HG03175 (cell line): Measurements from ENCODE around the gene APCDD1.
"Not testable (repeated sequence)": the region's sequence is repeated elsewhere in the genome, so short reads cannot be mapped to it uniquely, and the experiment has no call there.

Source experiments
- ATAC-seq: cut with Tn5 transposase; IDR thresholded peaks from one replicate; pipeline ENCODE4 v1.9.1; 2021; ENCODE audit warnings: mild to moderate bottlenecking, moderate library complexity; ENCODE audit not compliant: unreplicated experiment

The APCDD1 gene

DNA sequence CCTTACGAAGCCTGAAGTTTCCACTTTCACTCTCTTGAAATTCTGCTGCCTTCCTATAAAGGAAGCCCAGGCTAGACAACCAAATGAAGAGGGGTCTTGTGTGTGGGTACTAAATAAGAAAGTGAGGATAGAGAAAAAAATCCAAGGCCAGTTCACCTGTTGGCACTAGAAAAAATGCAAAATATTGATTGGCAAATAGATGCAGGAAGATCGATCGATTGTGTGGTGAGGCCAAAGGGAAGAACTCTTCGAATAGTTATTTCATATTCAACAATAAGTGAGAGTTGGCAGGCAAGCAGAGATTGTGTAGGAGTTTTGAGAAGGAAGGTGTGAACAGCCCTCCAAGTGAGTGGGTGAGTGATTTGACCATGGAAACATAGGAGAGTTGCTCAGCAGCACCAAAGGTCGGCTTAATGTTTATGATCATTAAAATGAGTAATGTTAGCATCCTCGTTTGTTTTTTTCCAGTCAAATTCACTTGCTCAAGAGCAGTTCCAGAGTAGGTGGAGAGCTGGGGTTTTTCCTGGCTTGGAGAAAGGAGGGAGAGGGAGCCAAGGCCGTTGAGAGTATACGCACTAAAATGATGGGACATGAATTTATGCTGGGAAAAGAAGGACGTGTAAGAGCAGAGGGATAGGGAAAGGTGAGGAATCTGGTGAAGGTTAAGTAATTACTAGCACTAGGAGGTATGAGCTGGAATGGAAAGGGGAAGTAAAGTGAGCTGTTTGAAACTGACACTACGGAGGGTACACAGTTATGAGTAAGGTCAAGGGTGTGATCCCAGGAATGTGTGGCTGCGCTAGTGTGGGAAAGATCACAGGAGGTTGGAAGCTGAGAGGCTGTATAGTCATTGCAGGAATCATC, 70.3 kb downstream of the APCDD1 start:
- no peak for ATAC-seq

GRCh38 chr18:10525371-10525691, 70.9 kb downstream of the APCDD1 start:
- no peak for ATAC-seq

- peak; percentile 73 for ATAC-seq
Observed at GRCh38 chr18:10525697-10526560, 71.5 kb downstream of the APCDD1 start, which contains the start of gene NAPG. NAPG (plus strand) TSS chr18:10526027; CDS start chr18:10526103, 76 bp downstream.

GRCh38 chr18:10526561-10526949, 72.1 kb downstream of the APCDD1 start:
- peak; percentile 5 for ATAC-seq

DNA sequence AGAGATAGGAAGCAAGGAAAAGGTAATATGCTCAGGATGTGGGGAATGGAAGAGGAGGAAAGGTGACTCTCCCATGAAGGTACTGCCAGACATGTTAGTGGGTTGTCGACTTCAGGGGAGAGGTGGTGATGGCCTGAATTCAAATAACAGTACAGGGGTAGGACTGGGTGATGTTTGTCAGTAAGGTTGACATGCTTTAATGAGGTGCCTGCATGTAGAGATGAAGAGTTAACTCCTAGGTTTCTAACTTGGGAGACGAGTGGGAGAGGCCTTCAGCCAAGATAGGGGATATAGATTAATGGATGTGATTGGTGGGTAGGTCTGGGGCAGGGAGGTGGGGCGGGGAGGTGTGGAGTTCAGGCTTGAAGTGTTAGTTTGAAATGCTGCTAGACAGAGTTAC, 74.0 kb downstream of the APCDD1 start:
- no peak for ATAC-seq

DNA sequence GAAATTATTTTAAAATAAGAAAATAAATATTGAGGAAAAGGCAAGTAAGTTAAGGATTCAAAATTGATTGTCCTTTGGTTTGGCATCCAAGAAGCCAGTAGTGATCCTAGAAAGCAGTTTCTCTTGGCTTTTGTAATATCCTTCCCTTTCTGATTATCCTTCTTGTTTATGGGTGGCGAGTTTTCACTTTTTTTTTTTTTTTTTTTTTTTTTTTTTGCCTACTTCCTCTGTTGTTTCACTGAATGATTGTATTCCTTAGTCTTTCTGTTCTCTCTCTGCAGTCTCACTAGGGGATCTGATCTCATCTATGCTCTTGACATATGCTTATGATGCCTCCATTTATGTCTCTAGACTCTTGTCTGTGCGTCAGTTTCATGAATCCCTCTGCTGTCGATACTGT, 75.6 kb downstream of the APCDD1 start:
- ATAC-seq, result no peak

GRCh38 chr18:10530852-10531251, 76.4 kb downstream of the APCDD1 start:
- no peak for ATAC-seq

DNA sequence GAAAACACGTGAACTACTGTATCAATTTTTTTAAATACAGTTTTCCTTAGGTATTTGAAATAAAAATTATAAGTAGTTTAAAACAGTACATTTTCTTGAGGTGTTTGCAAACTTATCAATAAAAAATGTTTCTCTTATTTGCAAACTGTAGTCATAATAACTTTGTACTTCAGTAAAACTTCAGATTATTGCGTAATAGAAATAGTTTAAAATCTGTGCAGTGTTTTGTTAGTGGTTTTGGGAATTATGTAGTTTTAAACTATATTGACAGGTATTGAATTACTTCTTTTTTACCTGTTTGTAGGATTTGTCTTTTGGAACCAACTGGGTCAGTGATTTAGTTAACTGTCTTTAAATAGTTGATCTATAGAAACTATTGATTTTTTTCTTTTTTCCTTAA, 78.7 kb downstream of the APCDD1 start:
- ATAC-seq, result no peak

- ATAC-seq, result no peak
Observed at GRCh38 chr18:10536280-10536679, 81.8 kb downstream of the APCDD1 start.

DNA sequence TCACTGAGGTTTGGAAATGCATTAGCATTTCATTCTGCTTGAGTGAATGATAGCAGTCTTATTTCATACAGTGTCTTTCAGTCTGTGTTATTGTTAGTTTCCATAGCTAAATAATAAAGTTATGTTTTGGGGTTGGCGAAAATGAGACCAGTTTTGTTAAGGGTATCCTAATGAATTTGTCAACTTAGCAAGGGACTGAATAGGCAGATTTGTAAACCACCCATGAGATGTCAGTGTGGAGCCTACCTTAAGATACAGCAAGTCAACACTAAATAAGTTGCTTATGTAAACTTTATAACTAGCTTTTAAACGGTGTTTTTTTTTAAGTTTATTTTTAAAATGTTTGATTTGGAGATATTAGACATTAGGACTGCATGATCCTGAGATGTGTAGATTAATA, 83.3 kb downstream of the APCDD1 start:
- no peak for ATAC-seq

DNA sequence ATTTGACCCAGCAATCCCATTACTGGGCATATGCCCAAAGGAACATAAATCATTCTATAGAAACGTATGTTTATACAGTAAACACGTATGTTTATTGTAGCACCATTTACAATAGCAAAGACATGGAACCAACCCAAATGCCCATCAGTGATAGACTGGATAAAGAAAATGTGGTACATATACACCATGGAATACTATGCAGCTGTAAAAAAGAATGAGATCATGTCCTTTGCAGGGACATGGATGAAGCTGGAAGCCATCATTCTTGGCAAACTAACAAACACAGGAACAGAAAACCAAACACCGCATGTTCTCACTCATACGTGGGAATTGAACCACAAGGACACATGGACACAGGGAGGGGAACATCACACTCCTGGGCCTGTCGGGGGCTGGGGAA, 84.7 kb downstream of the APCDD1 start:
- not testable (repeated sequence) for ATAC-seq
